GM19351 (cell line): ENCODE measurements around the gene NCKAP5L.

ENCODE experiments used
- ATAC-seq: cut with Tn5 transposase; IDR thresholded peaks from one replicate; pipeline ENCODE4 v1.9.1; 2021; ENCODE audit warnings: mild to moderate bottlenecking, moderate library complexity; ENCODE audit not compliant: unreplicated experiment

Gene NCKAP5L

DNA sequence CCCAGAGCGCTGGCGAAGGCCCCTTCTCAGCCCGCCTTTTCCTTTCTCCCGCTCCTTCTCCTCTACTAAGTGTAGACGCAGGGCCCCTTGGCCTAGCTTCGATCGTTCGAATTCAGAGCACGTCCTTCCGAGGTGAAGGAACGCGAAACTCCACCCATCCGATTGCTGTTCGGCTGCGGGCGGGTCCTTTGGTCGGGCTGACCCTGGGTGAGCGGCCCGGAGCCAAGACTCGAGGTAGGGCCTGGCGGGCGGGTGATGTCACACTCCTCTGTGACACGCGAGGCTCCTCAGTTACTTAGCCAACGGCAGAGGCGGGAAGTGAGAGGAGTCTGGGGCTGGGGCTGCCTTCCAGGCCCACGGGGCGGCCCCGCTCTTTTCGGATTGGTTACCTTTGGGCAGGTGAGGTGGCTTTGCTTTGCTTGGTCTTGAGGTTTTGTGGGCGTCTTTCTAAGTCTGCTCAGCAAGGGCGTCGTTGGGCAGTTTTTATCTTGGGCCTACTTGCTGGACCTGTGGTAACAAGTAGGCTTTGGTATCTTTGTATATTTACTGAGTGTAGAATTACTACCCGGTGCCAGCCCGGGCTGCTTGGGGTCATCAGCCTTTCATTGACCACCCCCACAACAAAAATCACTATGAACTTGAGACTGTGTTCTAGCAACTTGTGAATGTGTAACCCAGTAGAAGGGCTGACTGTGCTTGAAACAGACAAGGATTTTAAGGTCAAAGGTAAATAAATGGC lies 86.2 kb downstream of the NCKAP5L start:
- ATAC-seq: peak; percentile 64
